SK-N-MC (cell line): ENCODE measurements around the gene E2F1.
"Not testable (repeated sequence)": the region's sequence is repeated elsewhere in the genome, so short reads cannot be mapped to it uniquely, and the experiment has no call there.

ENCODE experiments used
- DNase-seq: peaks from one replicate; pipeline ENCODE4 v3.0.0-alpha.2; 2011; ENCODE audit warnings: low read depth, low spot score
- H3K27ac ChIP-seq: fragments of 200-600 bp; sonication (generic); 2 replicates; pipeline ENCODE4 v1.5.1; 2016; ENCODE audit warnings: mixed run types
- H3K36me3 ChIP-seq: fragments of 200-600 bp; sonication (generic); 2 replicates; pipeline ENCODE4 v1.6.1; 2017; ENCODE audit warnings: antibody characterized with exemption, low read length, mixed read lengths; ENCODE audit not compliant: insufficient read depth
- H3K4me3 ChIP-seq: fragments of 200-600 bp; sonication (generic); 2 replicates; pipeline ENCODE4 v1.5.1; 2016
- H3K9ac ChIP-seq: fragments of 200-600 bp; sonication (generic); 2 replicates; pipeline ENCODE4 v1.8.0; 2017; ENCODE audit warnings: mixed run types, mixed read lengths; ENCODE audit not compliant: insufficient read length
- H3K9me3 ChIP-seq: fragments of 200-600 bp; sonication (generic); 2 replicates; pipeline ENCODE4 v1.6.1; 2017; ENCODE audit warnings: low read depth, mild to moderate bottlenecking, antibody characterized with exemption, low read length, moderate library complexity, mixed read lengths
- EZH2 ChIP-seq: fragments of 200-600 bp; sonication (generic); IDR thresholded peaks from one replicate; pipeline ENCODE4 v1.6.1; 2017; ENCODE audit warnings: antibody characterized with exemption
- FOXP2 ChIP-seq: optimal IDR thresholded peaks from 2 replicates; pipeline ENCODE3; 2011; ENCODE audit warnings: mild to moderate bottlenecking, moderate library complexity; ENCODE audit not compliant: insufficient read depth; ENCODE audit errors: extremely low read length, control extremely low read depth
- POLR2AphosphoS5 ChIP-seq: IDR thresholded peaks from 2 replicates; pipeline ENCODE4 v1.6.1; 2012; ENCODE audit warnings: mild to moderate bottlenecking, low read depth, low read length, borderline replicate concordance

The E2F1 gene

DNA sequence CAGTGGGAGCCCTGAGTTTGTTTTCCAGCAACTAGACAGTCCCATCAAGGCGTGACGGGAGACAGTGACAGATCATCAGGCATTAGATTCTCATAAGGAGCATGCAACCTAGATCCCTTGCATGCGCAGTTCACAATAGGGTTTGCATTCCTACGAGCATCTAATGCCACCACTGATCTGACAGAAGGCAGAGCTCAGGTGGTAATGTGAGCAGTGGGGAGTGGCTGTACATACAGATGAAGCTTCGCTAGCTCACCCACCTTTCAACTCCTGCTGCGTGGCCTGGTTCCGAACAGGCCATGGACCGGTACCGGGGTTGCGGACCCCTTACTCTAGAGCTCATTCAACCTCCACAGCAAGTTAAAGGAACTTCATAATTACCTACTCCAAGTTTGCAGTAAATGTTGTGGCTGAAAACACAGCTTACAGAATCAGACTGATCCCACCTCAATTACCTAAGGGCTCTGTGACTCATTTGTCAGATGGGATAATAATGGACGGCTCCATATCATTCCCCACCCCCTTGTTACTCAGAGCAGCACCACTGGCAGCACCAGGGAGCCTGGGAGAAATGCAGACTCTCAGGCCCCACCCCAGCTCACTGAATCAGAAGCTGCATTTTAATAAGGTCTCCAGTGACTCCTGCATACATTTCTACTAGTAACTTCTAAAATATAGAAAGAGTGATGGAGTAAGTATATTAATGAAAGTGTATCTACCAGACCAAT, 18.2 kb upstream of the E2F1 start:
- no peak for DNase-seq
- TF ChIP-seq POLR2AphosphoS5 = no peak
- TF ChIP-seq EZH2 = no peak
- TF ChIP-seq FOXP2 = no peak
- H3K27ac ChIP-seq = no peak overlapping the region
- H3K9ac ChIP-seq = no peak overlapping the region
- H3K36me3 ChIP-seq = no peaks in the 10 kb centered on the region
- no peaks in the 10 kb centered on the region for H3K9me3 ChIP-seq
- H3K4me3 ChIP-seq = no peak overlapping the region

GRCh38 chr20:33703498-33704137, 17.4 kb upstream of the E2F1 start:
- TF ChIP-seq EZH2 = no peak
- TF ChIP-seq FOXP2 = no peak
- no peak for TF ChIP-seq POLR2AphosphoS5
- Histone ChIP-seq H3K27ac (no peak overlapping the region), H3K4me3 (no peak overlapping the region), H3K36me3 (no peaks in the 10 kb centered on the region), H3K9me3 (no peaks in the 10 kb centered on the region), H3K9ac (no peak overlapping the region)
- DNase-seq = no peak

- no peaks in the 10 kb centered on the region for H3K36me3 ChIP-seq
- H3K27ac ChIP-seq = no peak overlapping the region
- TF ChIP-seq EZH2 (no peak), POLR2AphosphoS5 (no peak), FOXP2 (no peak)
- H3K9me3 ChIP-seq = no peaks in the 10 kb centered on the region
- H3K4me3 ChIP-seq = no peak overlapping the region
- DNase-seq = no peak
- H3K9ac ChIP-seq = no peak overlapping the region
These were observed 16.7 kb upstream of the E2F1 start for GRCh38 chr20:33702861-33703260.

- no peak for DNase-seq
- Histone ChIP-seq H3K36me3 (no peaks in the 10 kb centered on the region), H3K9me3 (no peaks in the 10 kb centered on the region), H3K27ac (no peak overlapping the region), H3K4me3 (no peak overlapping the region), H3K9ac (no peak overlapping the region)
- TF ChIP-seq FOXP2 = no peak
- TF ChIP-seq POLR2AphosphoS5 = no peak
- no peak for TF ChIP-seq EZH2
These were observed 15.7 kb upstream of the E2F1 start for GRCh38 chr20:33701629-33702450.

DNA sequence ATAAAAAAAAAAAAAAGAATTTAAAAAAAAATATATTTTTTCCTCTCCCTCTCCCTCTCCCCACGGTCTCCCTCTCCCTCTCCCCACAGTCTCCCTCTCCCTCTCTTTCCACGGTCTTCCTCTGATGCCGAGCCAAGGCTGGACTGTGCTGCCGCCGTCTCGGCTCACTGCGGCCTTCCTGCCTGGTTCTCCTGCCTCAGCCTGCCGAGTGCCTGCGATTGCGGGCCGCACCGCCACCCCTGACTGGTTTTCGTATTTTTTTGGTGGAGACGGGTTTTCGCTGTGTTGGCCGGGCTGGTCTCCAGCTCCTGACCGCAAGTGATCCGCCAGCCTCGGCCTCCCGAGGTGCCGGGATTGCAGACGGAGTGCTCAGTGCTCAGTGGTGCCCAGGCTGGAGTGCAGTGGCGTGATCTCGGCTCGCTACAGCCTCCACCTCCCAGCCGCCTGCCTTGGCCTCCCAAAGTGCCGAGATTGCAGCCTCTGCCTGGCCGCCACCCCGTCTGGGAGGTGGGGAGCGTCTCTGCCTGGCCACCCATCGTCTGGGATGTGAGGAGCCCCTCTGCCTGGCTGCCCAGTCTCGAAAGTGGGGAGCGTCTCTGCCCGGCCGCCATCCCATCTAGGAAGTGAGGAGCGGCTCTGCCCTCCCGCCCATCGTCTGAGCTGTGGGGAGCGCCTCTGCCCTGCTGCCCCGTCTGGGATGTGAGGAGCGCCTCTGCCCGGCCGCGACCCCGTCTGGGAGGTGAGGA, 14.7 kb upstream of the E2F1 start:
- H3K9ac ChIP-seq, H3K9me3 ChIP-seq, H3K27ac ChIP-seq, DNase-seq, H3K4me3 ChIP-seq, H3K36me3 ChIP-seq: not testable (repeated sequence)

GRCh38 chr20:33698966-33699365, 12.8 kb upstream of the E2F1 start:
- not testable (repeated sequence) for H3K27ac ChIP-seq, H3K9me3 ChIP-seq, DNase-seq, H3K36me3 ChIP-seq, H3K4me3 ChIP-seq, H3K9ac ChIP-seq

- DNase-seq = no peak
- Histone ChIP-seq H3K9ac (no peak overlapping the region), H3K9me3 (no peaks in the 10 kb centered on the region), H3K4me3 (no peak overlapping the region), H3K27ac (no peak overlapping the region), H3K36me3 (no peaks in the 10 kb centered on the region)
- TF ChIP-seq POLR2AphosphoS5 (no peak), EZH2 (no peak), FOXP2 (no peak)
These were observed 10.9 kb upstream of the E2F1 start for GRCh38 chr20:33697129-33697528.

- DNase-seq = no peak
- no peak for TF ChIP-seq POLR2AphosphoS5
- no peaks in the 10 kb centered on the region for H3K36me3 ChIP-seq
- no peak overlapping the region for H3K9ac ChIP-seq
- no peak overlapping the region for H3K27ac ChIP-seq
- H3K4me3 ChIP-seq = no peak overlapping the region
- no peaks in the 10 kb centered on the region for H3K9me3 ChIP-seq
These were observed 10.3 kb upstream of the E2F1 start for GRCh38 chr20:33696448-33696847.
